ELR (cell line): ENCODE measurements around the gene ALOX12B.
"Not testable (repeated sequence)": the region's sequence is repeated elsewhere in the genome, so short reads cannot be mapped to it uniquely, and the experiment has no call there.

ENCODE experiments used
- DNase-seq: peaks from one replicate; pipeline ENCODE4 v3.0.0-alpha.2; 2015; ENCODE audit warnings: low read depth

Gene ALOX12B

GRCh38 chr17:8064561-8065019 is 22.9 kb downstream of the ALOX12B start:
- no peak for DNase-seq

GRCh38 chr17:8063761-8064534 is 23.6 kb downstream of the ALOX12B start:
- DNase-seq = no peak

GRCh38 chr17:8062807-8063483 is 24.6 kb downstream of the ALOX12B start:
- no peak for DNase-seq

GRCh38 chr17:8062435-8062806 is 25.1 kb downstream of the ALOX12B start:
- DNase-seq = no peak

- not testable (repeated sequence) for DNase-seq
These were observed 25.7 kb downstream of the ALOX12B start for GRCh38 chr17:8061851-8062250.

GRCh38 chr17:8060274-8060673 is 27.2 kb downstream of the ALOX12B start:
- DNase-seq = peak; percentile 82

GRCh38 chr17:8059131-8059530 is 28.4 kb downstream of the ALOX12B start:
- no peak for DNase-seq

GRCh38 chr17:8057691-8058114 is 29.8 kb downstream of the ALOX12B start:
- peak; percentile 88 for DNase-seq

GRCh38 chr17:8056976-8057625 is 30.4 kb downstream of the ALOX12B start:
- DNase-seq = no peak

GRCh38 chr17:8056232-8056975 is 31.1 kb downstream of the ALOX12B start:
- DNase-seq = peak; percentile 84

- no peak for DNase-seq
These were observed 31.7 kb downstream of the ALOX12B start for GRCh38 chr17:8055851-8056231.

GRCh38 chr17:8053600-8053999 is 33.9 kb downstream of the ALOX12B start:
- no peak for DNase-seq

- no peak for DNase-seq
These were observed 35.0 kb downstream of the ALOX12B start for GRCh38 chr17:8052256-8053252.

GRCh38 chr17:8051831-8052230 is 35.7 kb downstream of the ALOX12B start:
- no peak for DNase-seq

- DNase-seq = no peak
These were observed 38.8 kb downstream of the ALOX12B start for GRCh38 chr17:8048736-8049135.

GRCh38 chr17:8048236-8048635 is 39.3 kb downstream of the ALOX12B start:
- no peak for DNase-seq

- DNase-seq = no peak
These were observed 39.8 kb downstream of the ALOX12B start for GRCh38 chr17:8047769-8048110.

- DNase-seq = no peak
These were observed 40.4 kb downstream of the ALOX12B start for GRCh38 chr17:8046929-8047768.

- no peak for DNase-seq
These were observed 41.1 kb downstream of the ALOX12B start for GRCh38 chr17:8046306-8046928.
